GM12891 (cell line): ENCODE measurements around the gene EVC.

Experiments used
- PAX5 ChIP-seq: IDR thresholded peaks from 2 replicates; pipeline ENCODE4 v1.6.1; 2011; ENCODE audit warnings: low read length, moderate library complexity, mild to moderate bottlenecking; ENCODE audit not compliant: insufficient read depth, severe bottlenecking
- POLR2A ChIP-seq: IDR thresholded peaks from 2 replicates; pipeline ENCODE4 v1.6.1; 2011; ENCODE audit warnings: low read depth, low read length, control low read depth
- POLR2AphosphoS5 ChIP-seq: IDR thresholded peaks from 2 replicates; pipeline ENCODE4 v1.6.1; 2011; ENCODE audit warnings: low read depth, low read length, control low read depth
- POU2F2 ChIP-seq: IDR thresholded peaks from 2 replicates; pipeline ENCODE4 v1.6.1; 2011; ENCODE audit warnings: low read depth, mild to moderate bottlenecking, control low read depth, low read length, moderate library complexity
- SPI1 ChIP-seq: IDR thresholded peaks from 2 replicates; pipeline ENCODE4 v1.6.1; 2011; ENCODE audit warnings: low read depth, low read length, control low read depth
- TAF1 ChIP-seq: IDR thresholded peaks from 2 replicates; pipeline ENCODE4 v1.6.1; 2011; ENCODE audit warnings: low read depth, low read length, control low read depth

DNA sequence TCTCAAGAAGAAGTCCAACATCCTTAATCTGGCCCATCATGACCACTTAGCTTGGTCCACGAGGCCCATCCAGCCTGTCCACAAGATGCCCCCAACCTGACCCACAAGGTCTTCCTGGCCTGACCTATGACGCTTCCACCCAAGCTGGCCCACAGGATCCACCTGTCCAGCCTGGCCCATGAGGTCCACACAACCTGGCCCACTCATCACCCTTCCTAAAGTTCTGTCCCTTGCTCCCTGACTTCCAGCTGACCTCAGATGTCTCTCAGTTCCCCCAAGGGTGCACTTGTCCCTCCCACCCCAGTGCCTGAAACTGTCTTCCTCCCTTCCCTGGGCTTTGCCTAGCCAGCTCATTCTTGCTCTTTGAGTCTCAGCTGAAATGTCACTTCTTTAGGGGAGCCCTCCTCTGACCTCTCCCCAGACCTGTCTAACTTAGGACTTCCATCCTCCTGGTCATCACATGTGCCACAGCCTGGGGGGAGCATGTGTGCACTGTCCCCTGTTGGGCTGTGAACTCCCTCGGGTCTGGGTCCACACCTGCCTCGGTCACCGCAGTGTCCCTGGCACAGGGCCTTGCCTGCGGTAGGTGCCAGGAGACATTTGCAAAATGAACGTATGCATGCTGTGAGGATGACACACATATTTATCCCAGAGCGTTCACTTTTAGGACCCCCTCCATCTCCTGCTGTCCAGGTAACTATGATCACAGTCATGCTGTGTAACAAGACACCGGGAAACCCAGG lies 61.7 kb downstream of the EVC start:
- TF ChIP-seq POLR2A, result no peak
- TF ChIP-seq TAF1, result no peak
- TF ChIP-seq POLR2AphosphoS5, result no peak
- TF ChIP-seq SPI1, result no peak
- no peak for TF ChIP-seq POU2F2
- no peak for TF ChIP-seq PAX5
